ENCODE data around the gene RPL10.

The RPL10 gene

DNA sequence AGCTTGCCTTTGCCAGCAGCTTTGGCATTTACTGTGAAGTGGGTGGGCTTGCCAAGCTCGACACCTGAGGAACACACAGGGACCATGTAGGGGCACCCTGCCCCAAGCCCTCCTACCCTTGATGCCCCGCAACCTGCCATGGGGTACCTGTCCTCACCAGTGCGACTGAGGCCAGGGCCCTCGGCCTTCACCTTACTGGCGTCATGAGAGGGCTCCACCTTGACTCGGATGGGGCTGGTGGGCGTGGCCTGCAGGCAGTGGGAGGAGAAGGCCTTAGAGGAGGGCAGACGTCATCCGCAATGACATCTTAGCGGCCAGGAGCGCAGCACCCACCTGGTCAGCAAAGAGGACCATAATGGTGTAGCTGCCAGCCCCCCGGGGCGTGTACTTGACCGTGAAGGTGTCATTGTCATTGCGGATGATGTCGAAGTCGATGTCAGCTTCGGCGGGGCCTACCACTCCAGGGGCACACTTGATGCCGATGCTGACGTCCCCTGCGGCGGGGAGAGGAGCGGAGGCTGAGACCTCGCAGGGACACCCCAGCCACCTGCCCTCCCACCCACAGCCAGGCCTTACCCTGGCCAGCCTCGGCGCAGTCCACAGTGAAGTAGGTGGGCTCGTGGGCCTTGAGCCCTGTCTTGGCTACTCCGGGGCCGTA lies 36.0 kb upstream of the RPL10 start:
- no peak for DNase-seq

GRCh38 chrX:154363706-154364439 lies 34.3 kb upstream of the RPL10 start:
- no peak for DNase-seq

- DNase-seq: no peak
These were observed 33.1 kb upstream of the RPL10 start for GRCh38 chrX:154365052-154365600.

GRCh38 chrX:154365997-154366665 lies 32.0 kb upstream of the RPL10 start:
- DNase-seq: no peak

- DNase-seq: no peak
These were observed 31.5 kb upstream of the RPL10 start for GRCh38 chrX:154366666-154367055.

DNA sequence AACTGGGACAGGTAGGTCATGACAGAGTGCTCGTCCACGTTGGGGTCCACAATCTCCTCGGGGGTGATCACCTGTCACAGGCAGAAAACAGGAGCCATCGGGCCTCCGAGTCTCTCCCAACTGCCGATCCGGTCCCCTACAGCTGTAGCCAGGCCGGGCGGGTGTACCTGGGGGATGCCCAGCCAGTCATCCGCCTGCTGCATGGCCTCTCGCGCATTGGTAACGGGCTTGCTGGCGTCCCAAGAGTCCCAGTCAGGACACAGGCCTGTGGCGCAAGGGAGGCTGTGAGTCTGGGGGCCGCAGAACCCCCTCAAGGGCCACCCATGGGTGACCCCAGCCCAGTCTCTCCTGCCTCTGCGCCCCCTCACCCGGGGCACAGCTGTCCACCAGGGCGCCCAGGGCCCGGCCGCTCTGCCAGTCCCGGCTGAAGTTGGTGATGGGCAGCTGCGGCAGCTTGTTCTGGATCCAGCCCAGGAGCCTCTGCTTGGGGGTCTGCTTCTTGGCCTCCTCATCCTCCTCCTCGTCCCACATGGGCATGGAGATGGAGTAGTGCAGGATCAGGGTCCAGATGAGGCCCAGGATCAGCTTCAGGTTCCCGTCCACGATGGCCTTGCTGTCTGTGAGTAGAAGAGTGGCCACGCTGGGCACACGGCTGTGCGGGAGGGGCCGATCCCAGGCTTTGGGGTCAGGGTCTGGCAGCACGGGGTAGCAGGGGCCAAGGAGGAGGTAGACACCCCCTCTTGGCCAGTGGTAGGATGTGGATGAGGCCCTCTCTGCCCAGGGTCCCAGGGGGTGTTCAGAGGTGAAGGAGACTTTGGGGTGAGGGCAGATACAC lies 30.5 kb upstream of the RPL10 start:
- DNase-seq: no peak

DNA sequence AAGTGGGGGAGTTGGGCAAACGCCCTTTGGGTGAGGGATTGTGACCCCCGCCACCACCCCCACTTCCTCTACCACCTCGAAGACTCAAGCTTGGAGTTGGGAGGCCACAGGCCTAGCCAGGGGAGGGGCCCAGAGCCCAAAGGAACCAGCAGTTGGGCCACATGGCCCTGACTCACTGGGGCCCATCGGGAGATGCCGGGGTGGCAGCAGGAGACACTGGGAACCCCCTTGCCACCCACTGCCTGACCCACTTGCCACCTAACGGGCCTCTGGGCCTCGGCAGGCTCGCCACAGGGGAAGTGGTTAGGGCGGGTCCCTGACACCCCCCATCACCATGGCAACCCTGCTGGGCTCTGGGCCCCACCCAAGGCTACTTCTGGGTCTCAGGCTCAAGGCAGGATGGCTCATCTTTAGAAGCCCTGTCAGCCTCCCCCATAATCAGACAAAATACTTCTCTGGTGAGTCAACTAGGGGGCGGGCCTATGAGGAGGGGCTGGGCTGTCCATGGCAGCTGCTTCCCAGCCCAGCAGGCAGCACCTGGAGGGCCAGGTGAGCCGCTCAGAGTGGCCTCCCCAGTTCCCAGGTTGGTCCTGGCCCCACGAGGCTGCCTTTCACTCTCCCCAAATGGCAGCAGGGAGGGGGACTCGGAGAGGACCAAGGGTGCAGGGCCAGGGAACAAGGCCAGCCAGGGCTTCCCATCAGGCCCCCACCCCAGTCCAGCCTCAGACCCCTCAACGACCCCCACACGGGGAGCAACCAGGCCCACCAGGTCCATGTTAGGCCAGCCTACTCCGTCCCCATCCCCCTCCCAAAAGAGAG lies 29.3 kb upstream of the RPL10 start:
- peak; percentile 62 for DNase-seq

DNA sequence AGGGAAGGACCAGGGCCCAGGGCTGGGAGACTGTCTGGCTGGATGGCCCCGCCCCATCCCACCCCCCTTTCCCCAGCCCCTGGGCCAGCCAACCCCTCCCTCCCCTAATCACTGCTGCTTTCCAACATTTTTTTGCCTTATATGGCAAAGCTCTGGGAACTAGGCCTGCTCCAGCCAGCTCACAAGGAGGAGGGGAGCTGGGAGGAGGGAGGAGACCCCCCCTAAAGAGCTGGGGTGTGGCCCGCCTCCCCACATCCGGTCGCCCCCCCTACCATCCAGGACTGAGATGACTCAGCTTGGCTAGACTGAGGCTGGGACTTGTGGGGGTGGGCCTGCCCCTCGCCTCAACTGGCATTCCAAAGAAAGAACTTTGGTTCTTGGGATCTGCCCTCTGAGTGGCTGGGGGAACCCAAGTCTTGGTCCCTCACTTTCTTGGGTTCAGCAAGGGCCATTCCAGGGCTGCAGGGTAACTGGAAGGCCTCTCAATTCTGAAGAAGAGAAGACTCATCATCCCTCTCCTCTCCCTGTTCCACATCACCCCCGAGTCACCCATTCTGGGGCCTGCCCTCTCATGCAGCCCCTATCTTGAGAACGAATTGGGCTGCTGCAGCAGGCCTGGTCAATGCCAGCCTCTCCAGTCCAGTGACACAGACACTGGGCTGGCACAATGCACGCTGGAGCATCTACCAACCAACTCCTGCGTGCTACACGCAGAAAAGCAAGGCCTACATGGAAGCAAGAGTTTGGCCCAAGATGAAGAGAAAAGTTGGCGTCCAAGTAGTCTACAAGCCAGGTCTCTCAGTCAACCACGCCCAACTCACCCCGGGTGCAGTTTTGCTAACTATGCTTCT lies 28.5 kb upstream of the RPL10 start:
- DNase-seq: peak; percentile 69

DNA sequence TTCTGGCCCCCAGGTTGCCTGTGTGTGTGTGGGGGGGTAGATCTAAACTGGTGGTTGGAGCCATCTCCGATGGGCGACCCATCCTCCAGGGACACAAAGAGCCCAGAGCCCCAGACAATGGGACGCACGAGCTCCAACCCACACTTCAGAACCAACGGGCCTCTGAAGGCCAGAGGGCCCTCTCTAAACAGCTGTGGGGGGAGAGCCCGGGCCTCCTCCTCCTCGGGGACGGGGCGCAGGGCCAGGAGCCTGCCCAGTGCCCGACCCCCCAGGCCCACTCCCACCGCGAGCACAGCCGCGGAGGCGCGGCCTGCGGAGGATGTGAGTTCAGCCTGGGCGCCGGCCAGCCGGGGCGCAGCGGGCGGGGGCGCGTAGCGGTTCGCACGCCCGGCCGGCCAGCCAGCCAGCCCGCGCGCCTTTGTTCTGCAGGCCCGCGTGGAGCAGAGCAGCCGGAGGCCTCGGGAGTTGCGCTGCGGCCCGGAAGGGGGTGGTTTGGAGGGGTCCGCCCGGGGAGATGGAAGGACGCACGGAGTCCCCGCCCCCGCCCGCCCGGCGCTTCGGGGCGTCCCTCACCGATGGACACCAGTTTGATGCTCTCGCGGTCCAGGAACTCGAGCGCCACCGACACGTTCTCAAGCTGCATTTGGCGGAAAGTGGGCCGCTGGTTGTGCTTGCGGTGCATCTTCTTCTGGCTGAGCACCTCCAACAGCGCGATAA lies 27.7 kb upstream of the RPL10 start:
- DNase-seq: peak; percentile 32

DNA sequence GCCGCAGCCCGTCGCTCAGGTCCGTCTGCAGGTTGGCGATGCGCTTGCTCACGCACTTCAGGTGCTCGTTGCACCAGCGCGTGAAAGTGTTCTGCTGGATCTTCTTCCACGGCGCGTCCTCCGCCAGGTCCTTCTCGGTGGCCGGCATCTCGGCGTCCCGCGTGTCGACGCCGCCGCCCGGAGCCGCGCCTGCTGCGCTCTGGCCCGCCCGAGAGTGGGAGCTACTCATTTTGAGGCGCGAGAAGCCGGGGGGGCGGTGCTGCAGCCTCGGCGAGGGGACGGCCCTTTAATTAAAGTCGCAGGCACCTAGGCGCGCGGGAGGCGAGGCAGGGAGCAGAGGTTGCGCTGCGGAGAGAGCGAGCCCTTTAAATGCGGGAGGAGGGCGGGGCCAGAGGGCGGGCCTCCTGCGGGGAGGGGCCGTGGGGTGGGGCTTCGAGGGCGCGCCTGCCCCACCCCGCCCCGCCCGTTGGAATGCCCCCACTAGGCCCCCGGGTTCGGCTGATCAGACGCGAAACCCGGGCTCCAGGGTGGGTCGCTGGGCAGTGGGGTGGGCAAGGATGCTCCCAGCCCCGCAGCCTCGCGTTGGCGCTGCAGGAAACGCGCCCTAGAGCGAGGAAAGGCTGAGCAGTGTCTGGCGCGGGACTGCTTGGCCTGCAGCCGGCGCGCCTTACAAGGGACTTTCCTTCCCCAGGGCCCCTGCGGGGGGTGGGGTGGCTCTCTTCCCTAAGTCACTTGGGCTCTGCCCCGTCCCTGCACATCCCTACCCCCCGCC lies 27.0 kb upstream of the RPL10 start:
- DNase-seq: peak; percentile 96

- DNase-seq: no peak
These were observed 26.3 kb upstream of the RPL10 start for GRCh38 chrX:154371789-154372300.

DNA sequence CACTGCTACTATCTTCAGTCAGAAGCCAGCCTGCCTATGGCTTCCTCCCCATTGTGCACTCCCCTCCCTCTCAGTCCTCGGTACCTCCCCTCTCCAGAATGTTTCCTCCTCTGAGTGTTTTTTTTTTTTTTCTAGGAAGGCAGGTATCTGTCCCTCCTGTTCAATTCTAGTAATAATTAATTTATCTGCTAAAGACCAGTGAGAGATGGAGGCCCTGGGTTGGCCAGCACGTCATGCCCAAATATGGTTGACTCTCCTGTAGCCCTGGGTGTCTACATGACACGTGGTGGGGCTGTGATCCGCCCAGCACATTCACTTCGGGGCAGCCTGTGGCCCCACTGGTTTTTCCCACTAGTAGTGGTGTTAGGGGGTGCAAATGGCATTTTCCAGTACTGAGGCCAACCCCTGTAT lies 25.6 kb upstream of the RPL10 start:
- DNase-seq: no peak

GRCh38 chrX:154373340-154374306 lies 24.6 kb upstream of the RPL10 start:
- DNase-seq: peak; percentile 18

DNA sequence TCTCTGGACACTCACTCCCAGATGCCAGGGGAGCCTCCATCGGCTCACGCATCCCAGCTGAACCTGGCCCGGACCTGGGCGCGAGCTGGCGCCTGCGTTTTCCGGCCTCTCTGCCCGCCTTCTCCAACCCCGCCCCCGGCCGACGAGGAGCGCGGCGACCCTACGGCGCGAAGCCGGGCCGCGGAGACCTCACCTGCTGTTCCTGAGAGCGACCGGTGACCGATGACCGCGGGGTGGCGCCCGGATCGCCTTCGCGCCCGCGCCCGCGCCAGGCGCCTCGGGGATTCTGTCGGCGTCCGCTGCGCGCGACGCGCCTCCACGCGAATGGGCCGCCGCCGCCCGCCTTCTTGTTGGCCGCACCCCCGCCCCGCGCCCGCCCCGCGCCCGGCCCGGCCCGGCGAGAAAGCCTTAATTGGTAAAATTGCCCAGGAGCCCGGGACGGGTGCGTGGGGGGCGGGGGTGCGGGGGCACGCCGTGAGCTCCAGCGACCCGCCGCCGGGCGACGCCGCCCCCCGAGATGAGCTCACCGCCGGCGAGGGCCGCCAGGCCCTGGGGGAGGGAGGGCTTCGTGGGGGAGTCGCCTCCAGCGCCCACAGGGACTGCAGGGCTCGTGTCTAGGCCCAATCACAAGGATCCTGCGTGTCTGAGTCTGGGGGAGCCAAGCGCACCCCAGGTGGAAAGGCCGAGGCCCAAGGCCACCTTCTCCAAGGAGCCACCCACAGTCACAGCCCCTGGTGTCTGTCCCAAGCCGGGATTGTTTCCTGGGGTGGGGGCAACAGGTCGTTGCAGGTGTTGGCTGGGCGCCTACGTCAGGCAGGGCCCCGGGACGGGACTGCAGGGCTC lies 23.6 kb upstream of the RPL10 start, which contains the start of gene FLNA:
FLNA (minus strand) TSS at position 322 of the 843 bp plus-strand sequence. CDS start 3,389 bp downstream, outside the sequence.
- peak; percentile 69 for DNase-seq

GRCh38 chrX:154375156-154375504 lies 23.0 kb upstream of the RPL10 start:
- no peak for DNase-seq

- DNase-seq: no peak
These were observed 21.4 kb upstream of the RPL10 start for GRCh38 chrX:154376774-154377173.
